ENCODE results near the gene OARD1.

DNA sequence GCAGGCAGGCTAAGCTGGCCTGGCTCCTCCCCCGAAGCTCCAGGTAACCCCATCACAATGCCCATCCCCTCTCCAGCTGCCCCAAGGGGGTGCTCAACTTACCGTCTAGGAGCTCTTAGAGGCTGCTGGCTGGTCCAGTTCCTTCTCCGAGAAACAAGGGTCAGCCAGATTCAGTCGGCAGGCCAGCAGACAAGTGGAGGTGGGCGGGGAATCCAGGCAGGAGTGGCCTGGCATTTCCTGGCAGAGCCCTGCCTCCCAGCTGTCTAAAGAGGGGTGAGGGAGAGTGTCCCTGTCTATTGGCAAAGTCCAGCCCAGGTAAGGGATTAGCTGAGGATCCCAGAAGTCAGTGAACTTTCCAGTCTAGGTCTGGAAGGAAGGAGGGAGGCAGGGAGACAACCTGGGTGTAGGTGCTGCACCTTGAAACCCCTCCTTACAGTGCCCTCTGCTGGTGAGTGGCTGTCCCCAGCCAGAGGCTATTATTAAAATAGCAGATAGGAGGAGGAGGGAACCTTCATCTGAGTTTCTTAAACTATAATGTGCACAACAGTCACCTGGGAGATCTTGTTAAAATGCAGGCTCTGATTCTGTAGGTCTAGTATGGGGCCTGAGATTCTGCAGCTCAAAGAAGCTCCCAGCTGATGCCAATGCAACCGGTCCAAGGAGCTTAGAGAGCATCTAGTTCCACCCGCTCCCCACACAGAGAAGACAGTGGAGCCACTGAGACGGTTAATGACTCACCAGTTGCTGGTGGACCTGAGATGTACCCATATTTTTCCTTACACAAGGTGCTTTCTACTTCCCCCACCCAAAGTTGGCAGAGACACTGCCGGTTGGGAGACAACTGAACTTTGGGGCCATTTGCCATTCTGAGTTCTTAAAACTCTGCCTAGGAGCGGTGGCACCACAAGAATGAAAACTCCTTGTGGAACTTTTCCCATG lies 32.8 kb downstream of the OARD1 start, which contains the start of gene UNC5CL:
- TF ChIP-seq, protein P1, sequence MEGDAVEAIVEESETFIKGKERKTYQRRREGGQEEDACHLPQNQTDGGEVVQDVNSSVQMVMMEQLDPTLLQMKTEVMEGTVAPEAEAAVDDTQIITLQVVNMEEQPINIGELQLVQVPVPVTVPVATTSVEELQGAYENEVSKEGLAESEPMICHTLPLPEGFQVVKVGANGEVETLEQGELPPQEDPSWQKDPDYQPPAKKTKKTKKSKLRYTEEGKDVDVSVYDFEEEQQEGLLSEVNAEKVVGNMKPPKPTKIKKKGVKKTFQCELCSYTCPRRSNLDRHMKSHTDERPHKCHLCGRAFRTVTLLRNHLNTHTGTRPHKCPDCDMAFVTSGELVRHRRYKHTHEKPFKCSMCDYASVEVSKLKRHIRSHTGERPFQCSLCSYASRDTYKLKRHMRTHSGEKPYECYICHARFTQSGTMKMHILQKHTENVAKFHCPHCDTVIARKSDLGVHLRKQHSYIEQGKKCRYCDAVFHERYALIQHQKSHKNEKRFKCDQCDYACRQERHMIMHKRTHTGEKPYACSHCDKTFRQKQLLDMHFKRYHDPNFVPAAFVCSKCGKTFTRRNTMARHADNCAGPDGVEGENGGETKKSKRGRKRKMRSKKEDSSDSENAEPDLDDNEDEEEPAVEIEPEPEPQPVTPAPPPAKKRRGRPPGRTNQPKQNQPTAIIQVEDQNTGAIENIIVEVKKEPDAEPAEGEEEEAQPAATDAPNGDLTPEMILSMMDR (IDR thresholded peaks at IDR 0.05) = peak; percentile 58 to 84 (median 69)
- no peak for TF ChIP-seq POLR2A (IDR thresholded peaks at IDR 0.05)

All from esophagus squamous epithelium (tissue), 4 donors.